HG03097 (cell line): Measurements from ENCODE around the gene GRM8.

Experiments
- ATAC-seq: cut with Tn5 transposase; IDR thresholded peaks from one replicate; pipeline ENCODE4 v1.9.1; 2021; ENCODE audit not compliant: unreplicated experiment, low FRiP score

Gene GRM8

DNA sequence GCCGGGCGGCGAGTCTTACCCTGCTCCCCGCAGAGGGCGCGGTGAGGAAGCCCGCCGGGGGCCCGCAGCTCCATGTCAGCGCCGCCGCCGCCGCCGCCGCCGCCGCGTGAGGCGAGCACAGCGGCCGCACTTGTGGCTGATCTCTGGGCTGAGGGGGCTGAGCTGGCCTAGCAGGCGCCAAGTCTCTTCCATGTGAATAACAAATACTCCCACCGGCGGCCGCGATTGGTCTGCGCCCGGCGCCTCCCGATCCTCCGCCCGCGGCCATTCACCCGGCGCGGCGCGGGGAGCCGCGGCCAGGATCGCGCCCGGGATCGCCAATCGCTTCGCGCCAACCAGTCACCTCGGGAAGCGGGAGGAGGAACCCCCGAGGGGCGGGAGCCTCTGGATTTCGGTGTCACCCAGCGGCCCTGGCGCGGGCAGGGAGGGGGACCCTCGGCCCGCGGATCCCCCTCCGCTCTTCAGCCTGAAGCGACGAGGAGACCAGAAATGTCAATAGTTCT, at the start of gene GRM8:
TSS of gene GRM8 (minus strand) at position 164 of the 503 bp plus-strand sequence.
- ATAC-seq = no peak

DNA sequence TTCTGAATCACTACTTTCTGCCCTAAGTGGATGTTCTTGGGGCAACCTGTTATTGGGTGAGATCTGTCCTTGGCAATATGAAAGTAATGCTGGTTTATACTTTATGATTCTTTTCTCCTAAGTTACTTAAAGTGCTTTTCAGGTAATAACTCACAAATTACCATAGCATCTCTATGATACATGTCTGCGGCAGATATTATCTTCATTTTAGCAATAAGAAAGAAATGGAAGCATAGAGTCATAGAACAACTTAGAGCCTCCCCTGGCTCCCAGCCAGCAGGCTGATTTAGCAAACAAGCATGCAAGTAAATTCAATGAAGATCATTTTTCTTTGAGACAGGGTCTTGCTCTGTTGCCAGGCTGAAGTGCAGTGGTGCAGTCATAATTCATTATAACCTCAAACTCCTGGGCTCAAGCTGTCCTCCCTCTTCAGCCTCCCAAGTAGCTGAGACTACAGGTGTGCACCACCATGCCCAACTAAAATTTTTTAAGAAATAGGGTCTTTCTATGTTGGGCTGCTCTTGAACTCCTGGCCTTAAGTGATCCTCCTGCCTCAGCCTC, 38.1 kb upstream of the GRM8 start:
- no peak for ATAC-seq

DNA sequence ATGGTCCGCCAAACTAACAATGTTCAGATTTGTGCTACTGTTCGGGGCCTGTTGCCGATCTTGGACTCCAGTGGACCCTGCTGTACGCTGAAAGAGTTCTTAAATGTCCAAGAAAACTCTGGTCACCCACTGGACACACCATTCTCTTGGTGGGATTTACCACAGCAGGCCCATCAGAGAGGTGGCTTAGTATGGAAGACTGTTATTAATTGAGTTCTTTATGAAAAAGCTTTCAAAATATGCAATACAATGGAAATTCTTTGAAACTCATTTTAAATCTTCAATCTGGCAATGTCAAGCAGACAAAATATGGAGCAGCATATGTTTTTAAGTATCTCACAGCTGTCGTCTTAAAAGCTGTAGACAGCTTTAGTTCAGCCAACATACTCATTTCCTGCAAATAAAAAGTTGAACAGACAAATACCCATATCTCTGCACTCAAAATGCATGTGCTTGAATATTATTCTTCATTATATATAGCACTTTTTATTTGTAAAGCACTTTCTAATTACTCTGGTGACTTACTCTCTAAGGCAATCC, 37.4 kb upstream of the GRM8 start:
- no peak for ATAC-seq

- ATAC-seq = no peak
Observed at GRCh38 chr7:127287133-127287532, 34.4 kb upstream of the GRM8 start.

DNA sequence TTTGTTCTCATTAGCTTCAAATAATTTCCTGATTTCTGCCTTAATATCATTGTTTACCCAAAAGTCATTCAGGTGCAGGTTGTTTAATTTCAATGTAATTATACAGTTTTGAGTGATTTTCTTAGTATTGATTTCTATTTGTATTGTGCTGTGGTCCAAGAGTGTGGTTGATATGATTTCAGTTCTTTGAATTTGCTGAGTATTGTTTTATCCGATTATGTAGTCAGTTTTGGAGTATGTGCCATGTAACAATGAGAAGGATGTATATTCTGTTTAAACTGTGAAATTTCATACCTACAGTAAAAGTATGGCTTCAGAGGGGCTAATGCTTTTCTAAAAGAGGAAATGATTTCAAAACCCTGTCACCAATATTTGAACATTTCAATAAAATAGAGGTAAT, 17.4 kb upstream of the GRM8 start:
- no peak for ATAC-seq

- no peak for ATAC-seq
Observed at GRCh38 chr7:127266047-127266446, 13.3 kb upstream of the GRM8 start.

- no peak for ATAC-seq
Observed at GRCh38 chr7:127264219-127264618, 11.5 kb upstream of the GRM8 start.

DNA sequence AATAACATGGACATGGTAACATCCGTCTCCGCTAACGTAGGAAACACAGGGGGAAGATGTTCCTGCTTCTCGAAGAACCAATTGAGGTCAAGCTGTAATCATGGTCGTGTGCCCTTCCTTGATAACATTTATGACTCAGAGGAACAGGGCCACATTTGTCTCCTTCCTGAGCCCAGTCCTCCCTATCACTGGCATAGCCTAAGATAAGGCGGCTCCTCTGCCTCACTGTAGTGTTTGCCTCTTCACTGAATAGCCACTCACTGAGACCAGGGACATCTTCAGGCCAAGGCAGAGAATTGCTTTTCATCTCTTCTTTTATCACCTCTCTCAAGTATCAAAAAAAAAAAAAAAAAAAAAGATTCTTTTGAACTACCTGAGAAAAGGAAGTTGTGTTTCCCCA, 5.4 kb upstream of the GRM8 start:
- no peak for ATAC-seq

GRCh38 chr7:127257086-127257485, 4.3 kb upstream of the GRM8 start:
- no peak for ATAC-seq

DNA sequence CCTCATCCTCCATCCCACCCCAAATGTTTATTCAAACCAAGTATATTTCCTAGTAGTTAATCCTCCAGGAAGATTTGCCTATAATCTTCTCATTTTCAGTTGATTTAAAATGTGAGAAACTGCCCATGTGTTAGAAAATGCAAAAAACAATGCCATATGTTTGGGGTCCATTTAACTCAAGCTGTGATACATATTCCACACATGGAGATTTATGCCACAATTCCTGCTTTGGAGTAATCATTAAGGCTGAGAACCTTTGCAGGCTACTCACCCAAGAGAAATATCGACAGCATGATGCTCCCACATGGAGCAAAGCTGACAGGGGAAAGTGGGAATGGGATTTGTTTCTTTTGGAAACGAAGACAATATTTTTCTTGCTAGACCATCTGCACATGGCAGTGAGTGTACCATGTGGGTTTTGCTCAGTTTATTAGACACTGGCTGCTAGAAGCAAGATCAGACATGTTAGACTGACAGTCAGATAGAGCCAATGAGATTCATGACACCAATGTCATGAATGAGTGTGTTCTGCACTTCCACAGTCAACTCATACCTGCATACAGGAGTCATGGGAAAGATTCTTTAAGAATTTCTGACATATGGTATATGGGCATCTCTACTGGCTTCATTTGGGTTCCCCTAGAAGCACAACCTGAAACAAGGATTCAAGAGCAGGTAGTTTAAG, 3.4 kb upstream of the GRM8 start:
- ATAC-seq = no peak

DNA sequence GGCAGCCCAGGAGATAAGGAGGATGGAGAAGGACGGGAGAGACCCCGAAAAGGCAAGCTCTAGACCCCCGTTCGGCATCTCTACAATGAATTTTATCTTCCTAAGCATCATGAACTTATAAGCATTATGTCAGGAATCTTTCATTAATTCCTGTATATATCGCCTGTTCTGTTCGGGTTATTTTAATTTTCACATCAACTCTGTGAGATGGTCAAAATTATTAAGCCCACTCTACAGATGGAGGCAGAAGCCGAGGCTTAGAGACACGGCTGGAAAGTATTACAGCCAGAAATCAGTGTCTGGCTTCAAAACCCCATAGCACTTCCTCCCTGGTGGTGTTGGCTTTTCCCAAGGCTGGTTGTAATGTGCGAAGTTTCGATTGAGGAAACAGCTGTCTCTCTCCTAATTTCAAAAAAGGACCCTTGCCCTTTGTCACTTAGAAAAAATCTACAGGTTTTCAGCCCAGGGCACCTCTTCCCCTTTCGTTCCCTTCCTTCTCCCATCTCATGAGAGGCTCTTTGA, 1.5 kb upstream of the GRM8 start:
- no peak for ATAC-seq

GRCh38 chr7:127253281-127254162, 781 bp upstream of the GRM8 start:
- ATAC-seq = peak; percentile 82

DNA sequence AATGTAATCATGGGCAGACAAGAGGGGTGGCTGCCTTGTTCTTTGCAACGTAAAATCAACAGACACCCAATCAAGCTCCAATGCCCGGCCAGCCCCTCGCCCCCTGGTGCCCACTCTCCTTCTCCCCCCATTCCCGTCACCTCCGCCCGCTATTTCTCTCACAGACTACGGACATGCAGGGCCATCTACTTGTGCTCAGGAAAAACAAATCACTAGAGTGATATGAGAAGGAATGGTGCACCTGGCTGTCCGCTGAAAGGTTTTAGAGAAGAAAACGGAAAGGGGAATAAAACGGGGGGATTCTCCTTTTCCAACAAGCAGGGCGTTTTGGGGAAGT, 396 bp downstream of the GRM8 start:
- ATAC-seq = no peak

DNA sequence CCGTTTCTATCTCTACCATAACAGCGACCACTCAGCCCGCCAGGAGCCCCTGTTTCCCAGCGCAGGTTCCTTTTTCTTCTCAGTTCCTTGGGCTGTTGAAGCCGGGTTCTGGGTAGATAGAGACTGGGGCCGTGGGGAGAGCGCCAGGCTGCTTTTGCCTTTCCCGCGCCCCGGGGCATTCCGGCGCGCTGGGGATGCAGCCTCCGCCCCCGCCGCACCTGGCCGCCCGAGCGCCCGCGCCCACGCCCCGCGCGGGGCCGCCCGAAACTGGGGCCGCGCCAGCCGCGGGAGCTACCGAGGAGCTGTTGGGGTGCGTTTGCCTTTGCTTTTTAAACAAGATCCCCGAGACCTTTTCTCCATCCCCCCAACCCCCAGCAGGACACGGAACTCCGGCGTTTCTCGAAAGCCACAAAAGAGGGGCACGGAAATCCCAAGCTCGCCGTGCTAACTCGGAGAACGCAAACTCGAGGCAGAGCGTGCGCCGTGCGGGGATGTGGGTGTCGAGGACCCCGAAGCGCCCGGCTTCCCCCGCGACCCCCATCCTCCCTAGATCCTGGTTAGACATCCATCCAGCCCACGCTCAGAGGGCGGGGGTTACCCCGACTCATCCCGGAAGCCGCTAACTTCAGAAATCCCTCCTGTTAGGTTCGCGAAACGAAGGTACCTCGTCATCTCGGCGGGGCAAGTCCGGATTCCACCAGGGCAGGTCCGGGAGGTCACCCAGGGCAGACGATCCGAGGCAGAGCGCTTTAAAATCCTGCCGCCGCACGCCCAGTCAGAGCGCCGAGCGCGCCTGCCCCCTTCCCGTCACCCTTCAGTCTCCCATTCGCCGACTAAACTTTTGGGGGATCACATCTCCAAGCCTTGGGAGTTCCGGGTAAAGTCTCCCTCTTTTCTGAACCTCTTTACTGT, 1.0 kb downstream of the GRM8 start:
- ATAC-seq = no peak

GRCh38 chr7:127251036-127251464, 1.7 kb downstream of the GRM8 start:
- no peak for ATAC-seq

GRCh38 chr7:127250312-127251035, 2.3 kb downstream of the GRM8 start:
- no peak for ATAC-seq

- no peak for ATAC-seq
Observed at GRCh38 chr7:127245607-127246006, 7.1 kb downstream of the GRM8 start.

DNA sequence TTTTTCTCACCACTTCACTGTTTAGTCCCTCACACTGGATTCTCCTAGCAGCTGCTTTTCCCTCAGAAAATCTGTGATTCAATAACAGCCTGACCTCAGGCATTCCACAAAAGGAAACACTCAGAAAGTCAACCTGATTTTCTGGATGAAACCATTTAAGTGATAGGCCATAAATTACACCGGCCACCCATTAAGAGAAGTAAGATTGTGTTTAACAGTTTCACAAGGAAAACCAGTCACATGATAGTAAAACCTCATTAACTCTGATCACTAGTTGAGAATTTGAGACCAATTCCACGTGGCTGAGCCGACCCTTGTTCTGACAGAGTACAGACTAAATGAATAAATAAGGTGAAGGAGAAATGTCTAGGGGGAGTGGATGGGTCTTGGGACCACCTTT, 7.7 kb downstream of the GRM8 start:
- no peak for ATAC-seq

DNA sequence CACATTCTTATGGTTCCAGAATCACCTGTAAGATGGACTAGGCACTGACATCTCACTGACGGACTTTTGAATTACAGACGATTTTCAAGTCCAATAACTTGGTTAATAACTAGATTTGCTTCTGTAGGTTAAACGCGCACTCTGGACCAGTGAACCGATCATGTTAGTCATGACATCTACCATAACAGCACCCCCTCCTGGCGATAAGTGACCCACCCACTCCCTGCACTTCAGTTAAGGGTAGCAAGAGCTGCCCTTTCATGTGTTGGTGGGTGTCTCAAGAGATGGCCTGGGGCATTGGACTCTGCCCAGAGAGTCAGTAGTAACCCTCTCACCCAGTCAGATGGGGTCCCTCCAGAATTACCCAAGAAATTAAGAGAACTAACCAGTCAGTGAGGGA, 12.9 kb downstream of the GRM8 start:
- no peak for ATAC-seq
